Transverse colon (tissue), 3 donors: ENCODE results near the gene PRSS57.

Experiments used
- CTCF ChIP-seq, 5 experiments: fragments of 200-600 bp in 3 of 5; fragments of 450-650 bp in 2 of 5; sonication (generic) in 3 of 5; IDR thresholded peaks; 1 replicate in 2 of 5; 2 replicates in 3 of 5; pipeline ENCODE4 v1.5.1; 2016 to 2017; ENCODE audit warnings: antibody characterized with exemption in 5 of 5, inconsistent platforms in 3 of 5, mild to moderate bottlenecking in 2 of 5, moderate library complexity in 1 of 5
- EP300 ChIP-seq: sonication (generic); formaldehyde crosslinking; IDR thresholded peaks from one replicate; pipeline ENCODE4 v1.6.1; 2017; ENCODE audit warnings: antibody characterized with exemption, low read depth

GRCh38 chr19:736125-736524, 40.9 kb upstream of the PRSS57 start:
- TF ChIP-seq CTCF (IDR thresholded peaks at IDR 0.05): no peak
- no peak for TF ChIP-seq EP300
